ENCODE data around the gene LASP1NB.

LASP1NB gene

DNA sequence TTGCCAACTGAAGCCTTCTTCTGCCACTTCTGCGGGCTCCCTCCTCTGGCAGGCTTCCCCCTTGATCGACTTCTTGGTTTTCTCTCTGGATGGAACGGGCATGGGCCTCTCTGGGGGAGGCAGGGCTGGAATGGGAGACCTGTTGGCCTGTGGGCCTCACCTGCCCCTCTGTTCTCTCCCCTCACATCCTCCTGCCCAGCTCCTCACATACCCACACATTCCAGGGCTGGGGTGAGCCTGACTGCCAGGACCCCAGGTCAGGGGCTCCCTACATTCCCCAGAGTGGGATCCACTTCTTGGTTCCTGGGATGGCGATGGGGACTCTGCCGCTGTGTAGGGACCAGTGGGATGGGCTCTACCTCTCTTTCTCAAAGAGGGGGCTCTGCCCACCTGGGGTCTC is 6.5 kb upstream of the LASP1NB start:
- no peak for TF ChIP-seq POLR2AphosphoS5 (IDR thresholded peaks at IDR 0.05; ENCODE audit: low read depth)
- TF ChIP-seq SPI1 (IDR thresholded peaks at IDR 0.05; ENCODE audit: borderline replicate concordance, low read depth): no peak
- no peak for TF ChIP-seq GABPA (IDR thresholded peaks at IDR 0.05; ENCODE audit: low read depth)
- TF ChIP-seq CTCF (IDR thresholded peaks at IDR 0.05; ENCODE audit: insufficient read depth, low read length): no peak
- TF ChIP-seq REST (IDR thresholded peaks at IDR 0.05; ENCODE audit: insufficient replicate concordance, low read depth): no peak
- Histone ChIP-seq H3K27ac (replicated peaks) (no peak overlapping the region), H3K4me3 (replicated peaks; ENCODE audit: insufficient read depth, low read length) (no peak overlapping the region), H3K27me3 (ENCODE audit: insufficient read depth, poor library complexity, severe bottlenecking) (no peaks in the 10 kb centered on the region)
- DNase-seq (ENCODE audit: low read depth in 1 of 2, low spot score in 1 of 2): no peak

GRCh38 chr17:38919316-38920078 is 5.9 kb upstream of the LASP1NB start:
- Histone ChIP-seq H3K27me3 (ENCODE audit: insufficient read depth, poor library complexity, severe bottlenecking) (no peaks in the 10 kb centered on the region), H3K27ac (replicated peaks) (no peak overlapping the region), H3K4me3 (replicated peaks; ENCODE audit: insufficient read depth, low read length) (no peak overlapping the region)
- TF ChIP-seq GABPA (IDR thresholded peaks at IDR 0.05; ENCODE audit: low read depth) (no peak), REST (IDR thresholded peaks at IDR 0.05; ENCODE audit: insufficient replicate concordance, low read depth) (no peak)
- DNase-seq (ENCODE audit: low read depth in 1 of 2, low spot score in 1 of 2): no peak

- DNase-seq (ENCODE audit: low read depth in 1 of 2, low spot score in 1 of 2): no peak
- Histone ChIP-seq H3K27me3 (ENCODE audit: insufficient read depth, poor library complexity, severe bottlenecking) (no peaks in the 10 kb centered on the region), H3K27ac (replicated peaks) (no peak overlapping the region), H3K4me3 (replicated peaks; ENCODE audit: insufficient read depth, low read length) (no peak overlapping the region)
- TF ChIP-seq CTCF (IDR thresholded peaks at IDR 0.05; ENCODE audit: insufficient read depth, low read length) (no peak), POLR2AphosphoS5 (IDR thresholded peaks at IDR 0.05; ENCODE audit: low read depth) (no peak), REST (IDR thresholded peaks at IDR 0.05; ENCODE audit: insufficient replicate concordance, low read depth) (no peak), SPI1 (IDR thresholded peaks at IDR 0.05; ENCODE audit: borderline replicate concordance, low read depth) (no peak), GABPA (IDR thresholded peaks at IDR 0.05; ENCODE audit: low read depth) (no peak)
Observed at GRCh38 chr17:38920374-38921291, 4.8 kb upstream of the LASP1NB start.

Data from HL-60 (cell line).